Activated T-helper 1 cell treated with Interleukin-2 at 50 U/mL for 16 hours (primary cell): ENCODE results near the gene TUBB1.
"Not testable (repeated sequence)": the region's sequence is repeated elsewhere in the genome, so short reads cannot be mapped to it uniquely, and the experiment has no call there.

Experiments
- DNase-seq: peaks from one replicate; pipeline ENCODE4 v3.0.0-alpha.2; 2020; ENCODE audit warnings: low read depth

Gene TUBB1

GRCh38 chr20:59022754-59023153 is 3.5 kb downstream of the TUBB1 start:
- DNase-seq, result no peak

DNA sequence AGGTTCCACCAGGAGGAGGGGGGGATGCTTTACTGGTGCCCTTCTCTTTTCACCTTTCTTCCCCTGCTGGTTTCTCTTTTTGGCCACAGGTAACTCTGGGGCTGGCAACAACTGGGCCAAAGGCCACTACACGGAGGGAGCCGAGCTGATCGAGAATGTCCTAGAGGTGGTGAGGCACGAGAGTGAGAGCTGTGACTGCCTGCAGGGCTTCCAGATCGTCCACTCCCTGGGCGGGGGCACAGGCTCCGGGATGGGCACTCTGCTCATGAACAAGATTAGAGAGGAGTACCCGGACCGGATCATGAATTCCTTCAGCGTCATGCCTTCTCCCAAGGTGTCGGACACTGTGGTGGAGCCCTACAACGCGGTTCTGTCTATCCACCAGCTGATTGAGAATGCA is 4.4 kb downstream of the TUBB1 start:
- DNase-seq, result no peak

DNA sequence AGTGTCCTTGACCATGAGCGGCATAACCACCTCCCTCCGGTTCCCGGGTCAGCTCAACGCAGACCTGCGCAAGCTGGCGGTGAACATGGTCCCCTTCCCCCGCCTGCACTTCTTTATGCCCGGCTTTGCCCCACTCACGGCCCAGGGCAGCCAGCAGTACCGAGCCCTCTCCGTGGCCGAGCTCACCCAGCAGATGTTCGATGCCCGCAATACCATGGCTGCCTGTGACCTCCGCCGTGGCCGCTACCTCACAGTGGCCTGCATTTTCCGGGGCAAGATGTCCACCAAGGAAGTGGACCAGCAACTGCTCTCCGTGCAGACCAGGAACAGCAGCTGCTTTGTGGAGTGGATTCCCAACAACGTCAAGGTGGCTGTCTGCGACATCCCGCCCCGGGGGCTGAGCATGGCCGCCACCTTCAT is 4.9 kb downstream of the TUBB1 start:
- no peak for DNase-seq

- no peak for DNase-seq
These were observed 5.9 kb downstream of the TUBB1 start for GRCh38 chr20:59025086-59025485.

- DNase-seq, result no peak
These were observed 6.3 kb downstream of the TUBB1 start for GRCh38 chr20:59025511-59025910.

GRCh38 chr20:59026904-59027740 is 7.9 kb downstream of the TUBB1 start:
- no peak for DNase-seq

DNA sequence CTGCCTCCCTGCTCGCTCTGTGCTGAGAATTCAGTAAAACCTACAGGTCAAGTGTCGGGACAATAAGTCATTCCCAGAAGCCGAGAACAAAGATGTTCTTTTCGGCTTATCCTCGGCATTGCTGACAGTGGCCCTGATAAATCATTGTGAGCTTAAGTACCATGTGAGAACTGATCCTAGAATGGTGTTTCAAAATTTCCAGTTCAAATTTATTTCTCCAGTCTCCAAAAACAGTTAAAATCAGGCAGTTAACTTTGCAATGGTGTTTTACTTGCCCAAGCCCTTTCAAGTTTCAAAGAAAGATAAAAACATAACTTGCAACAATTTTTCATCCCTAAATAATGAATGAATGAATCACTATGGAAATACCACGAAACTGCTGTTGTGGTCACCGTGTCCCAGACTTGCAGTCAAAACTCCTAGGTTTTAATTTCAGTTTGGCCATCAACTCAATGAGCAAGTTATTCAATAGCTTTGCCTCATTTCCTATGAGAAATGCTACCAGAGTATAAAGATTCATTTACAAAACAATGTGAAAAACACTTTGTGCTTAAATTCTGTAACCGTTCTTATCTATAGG is 8.6 kb downstream of the TUBB1 start:
- DNase-seq, result no peak

GRCh38 chr20:59028812-59029211 is 9.6 kb downstream of the TUBB1 start:
- DNase-seq, result no peak

- no peak for DNase-seq
These were observed 11.8 kb downstream of the TUBB1 start for GRCh38 chr20:59030911-59031563.

DNA sequence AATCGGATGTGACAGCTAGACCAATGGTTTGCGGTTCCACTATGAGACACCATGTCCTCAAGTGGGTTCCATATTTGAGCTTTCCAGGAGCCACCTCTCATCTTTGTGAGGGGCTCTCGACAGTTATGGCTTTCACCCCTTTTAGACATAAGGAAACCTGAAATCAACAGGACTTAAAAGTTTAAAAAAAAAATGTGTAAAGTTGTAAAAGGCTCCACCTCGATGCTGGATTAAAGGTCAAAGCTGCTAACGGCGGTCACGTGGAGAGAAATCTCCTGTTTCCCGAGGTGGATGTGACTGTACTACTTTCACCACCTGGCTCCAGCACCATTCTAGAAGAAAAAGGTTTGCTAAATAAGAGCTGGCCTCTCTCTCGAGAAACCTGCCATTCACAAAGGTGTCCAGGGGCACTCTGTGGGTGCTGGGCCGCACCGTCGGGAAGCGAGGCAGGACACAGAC is 12.4 kb downstream of the TUBB1 start:
- DNase-seq, result no peak

DNA sequence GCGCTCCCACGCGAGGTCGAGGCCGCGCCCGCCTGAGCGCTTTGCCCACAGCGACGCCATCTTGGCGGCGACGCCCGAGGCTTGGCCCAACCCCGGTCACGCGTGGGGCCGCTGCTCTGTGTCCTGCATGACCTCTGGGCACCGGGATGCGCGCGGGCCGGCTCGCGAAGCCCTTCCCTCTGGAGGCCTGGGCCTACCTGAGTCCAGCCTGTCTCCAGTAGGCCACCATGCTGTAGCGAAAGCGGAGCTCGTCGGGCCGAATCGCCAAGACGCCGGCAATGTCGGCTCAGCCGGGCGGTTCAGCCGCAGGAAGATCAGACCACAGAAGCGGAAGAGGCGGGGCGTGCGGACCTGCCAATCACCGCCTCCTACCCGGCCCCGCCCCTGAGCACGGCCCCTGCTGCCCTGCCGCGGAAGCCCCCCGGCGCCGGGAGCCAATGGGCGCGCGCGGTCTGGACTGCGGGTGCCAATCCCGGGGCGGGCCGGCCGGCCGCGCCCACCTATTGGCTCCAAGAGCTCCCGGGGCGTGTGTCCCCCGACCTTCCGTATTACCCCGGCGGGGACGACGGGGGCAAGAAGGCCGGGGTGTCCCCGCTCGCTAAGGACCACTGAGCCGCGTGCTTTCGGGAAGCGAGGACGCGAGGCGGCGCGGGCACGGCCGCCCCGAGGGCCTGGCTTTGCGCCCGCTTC is 12.9 kb downstream of the TUBB1 start, which contains the start of gene ATP5F1E:
TSS of gene ATP5F1E (minus strand) at position 313 of the 690 bp plus-strand sequence. CDS start at position 229, 84 bp downstream.
- peak; percentile 97 for DNase-seq

DNA sequence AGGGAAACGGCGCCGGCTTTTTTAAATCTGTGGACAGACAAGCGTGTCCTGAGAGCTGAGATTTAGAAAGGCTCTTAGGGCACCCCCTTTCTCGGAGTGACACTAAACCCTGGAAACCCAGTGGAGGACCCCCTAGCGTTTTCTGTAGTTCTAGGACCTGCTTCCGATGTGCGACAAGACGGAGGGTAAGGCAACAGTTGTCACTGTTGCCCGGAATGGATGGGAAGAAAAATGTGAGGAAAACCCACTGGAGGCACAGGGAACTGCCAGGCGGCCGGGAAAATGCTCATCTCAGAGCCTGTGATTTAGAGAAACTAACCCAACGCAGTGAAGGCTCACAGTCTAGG is 13.5 kb downstream of the TUBB1 start:
- no peak for DNase-seq

- DNase-seq, result no peak
These were observed 13.9 kb downstream of the TUBB1 start for GRCh38 chr20:59033093-59033492.

DNA sequence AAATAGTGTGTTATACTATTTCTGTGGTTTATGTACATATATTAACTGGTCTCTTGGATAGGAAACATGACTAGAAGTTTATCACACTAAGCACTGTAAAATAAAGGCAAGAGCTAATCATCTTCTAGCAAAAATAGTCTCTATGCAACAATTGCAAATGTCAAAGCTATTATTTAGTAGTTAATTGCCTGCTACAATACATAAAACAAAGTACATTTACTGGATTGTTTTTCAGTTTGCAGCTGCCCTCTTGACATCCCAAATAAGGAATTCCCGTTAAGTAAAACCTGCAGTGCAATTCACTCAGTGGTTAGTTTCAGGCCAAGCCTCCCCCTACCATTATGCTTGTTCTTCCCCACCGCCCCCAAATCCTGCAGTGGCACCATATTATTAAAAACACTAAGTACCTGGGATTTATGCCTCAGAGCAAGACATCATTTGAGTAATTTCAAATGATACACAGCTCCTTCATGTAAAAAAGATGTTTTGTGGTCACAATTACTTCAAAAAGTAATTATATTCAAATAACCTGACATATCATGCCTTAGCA is 14.5 kb downstream of the TUBB1 start:
- no peak for DNase-seq

DNA sequence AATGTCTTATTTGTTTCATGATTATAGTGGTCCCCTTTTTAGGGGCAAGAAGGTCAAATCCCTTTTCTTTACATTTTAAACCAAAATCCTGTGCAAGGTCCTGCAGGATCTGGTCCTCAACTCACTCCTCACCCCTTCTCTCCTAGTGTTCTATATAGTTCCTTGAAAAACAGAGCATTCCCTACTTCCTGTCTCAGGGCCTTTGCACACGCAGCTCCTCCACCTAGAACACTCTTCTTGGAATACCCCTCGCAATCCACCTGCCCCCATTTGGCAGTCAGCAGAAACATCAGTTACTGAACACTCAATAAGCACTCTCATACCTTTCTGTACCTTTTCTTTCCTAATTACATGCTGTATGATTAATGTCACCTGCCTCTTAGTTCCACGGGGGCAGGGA is 16.2 kb downstream of the TUBB1 start:
- DNase-seq, result no peak

- DNase-seq, result no peak
These were observed 18.2 kb downstream of the TUBB1 start for GRCh38 chr20:59037386-59037785.

- no peak for DNase-seq
These were observed 20.0 kb downstream of the TUBB1 start for GRCh38 chr20:59039233-59039632.

DNA sequence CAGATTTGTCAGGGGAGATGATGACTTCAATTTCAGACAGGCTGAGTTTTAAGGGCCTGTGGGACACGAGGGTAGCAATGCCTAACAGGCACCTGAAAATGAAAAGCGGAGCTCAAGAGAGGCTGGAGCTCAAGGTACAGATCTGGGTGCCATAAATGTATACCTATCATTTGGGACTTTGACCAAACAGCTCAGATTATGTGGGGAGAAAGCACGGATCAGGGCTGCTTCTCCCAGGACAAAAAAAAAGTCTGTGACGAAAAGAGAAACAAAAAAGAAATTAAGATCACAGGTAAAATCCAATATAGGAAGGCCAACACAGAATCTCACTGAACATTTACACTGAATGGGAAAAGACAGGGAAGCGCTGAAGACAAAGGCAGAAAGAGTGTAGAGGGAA is 21.4 kb downstream of the TUBB1 start:
- no peak for DNase-seq

GRCh38 chr20:59041487-59041886 is 22.3 kb downstream of the TUBB1 start:
- DNase-seq, result not testable (repeated sequence)

DNA sequence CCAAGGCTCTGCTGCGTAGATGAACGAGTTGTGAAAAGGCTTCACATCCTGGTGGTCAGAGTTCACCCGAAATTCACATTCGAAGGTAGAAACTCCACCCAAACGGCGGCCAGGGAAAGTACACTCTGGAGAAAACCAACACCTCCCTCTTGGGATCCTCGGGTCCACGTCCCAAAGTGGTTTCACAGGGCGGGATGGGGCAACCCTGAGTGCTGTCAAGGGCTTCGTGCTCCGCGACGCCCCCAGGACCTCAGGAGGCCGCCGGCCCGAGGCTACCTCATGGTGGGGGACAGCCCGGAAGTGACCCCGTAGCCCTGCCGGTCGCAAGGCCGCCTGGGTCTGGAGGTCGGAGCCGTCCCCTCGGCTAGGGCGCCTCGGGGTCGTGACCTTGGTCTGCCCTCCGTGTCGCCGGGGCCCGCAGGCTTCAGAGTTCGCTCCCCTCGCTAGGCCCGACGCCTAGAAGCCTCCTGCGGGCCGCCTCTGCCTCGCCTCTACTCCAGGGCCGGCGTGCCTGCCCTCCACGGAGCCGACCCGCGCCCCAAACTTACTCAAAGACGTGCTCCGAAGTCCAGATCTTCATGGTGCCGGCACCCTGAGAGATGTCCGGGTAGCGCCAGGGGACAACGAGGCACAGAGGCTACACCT is 23.0 kb downstream of the TUBB1 start, which contains the start of gene PRELID3B:
TSS of gene PRELID3B (minus strand) at position 636 of the 645 bp plus-strand sequence. CDS start at position 580, 56 bp downstream.
- DNase-seq, result no peak
